Prostate gland (tissue), 2 donors: Measurements from ENCODE around the gene PIGQ.

Experiments used
- POLR2AphosphoS5 ChIP-seq: sonication (generic); formaldehyde crosslinking; IDR thresholded peaks from one replicate; pipeline ENCODE4 v1.6.1; 2017; ENCODE audit warnings: antibody characterized with exemption
- TF ChIP-seq, protein P1 (sequence below), 4 experiments: fragments of 200-600 bp in 2 of 4; fragments of 450-650 bp in 2 of 4; sonication (generic) in 2 of 4; IDR thresholded peaks; 1 replicate in 3 of 4; 2 replicates in 1 of 4; pipeline ENCODE4 v1.5.1; 2016 to 2019; ENCODE audit warnings: antibody characterized with exemption in 4 of 4, mild to moderate bottlenecking in 2 of 4, moderate library complexity in 2 of 4

DNA sequence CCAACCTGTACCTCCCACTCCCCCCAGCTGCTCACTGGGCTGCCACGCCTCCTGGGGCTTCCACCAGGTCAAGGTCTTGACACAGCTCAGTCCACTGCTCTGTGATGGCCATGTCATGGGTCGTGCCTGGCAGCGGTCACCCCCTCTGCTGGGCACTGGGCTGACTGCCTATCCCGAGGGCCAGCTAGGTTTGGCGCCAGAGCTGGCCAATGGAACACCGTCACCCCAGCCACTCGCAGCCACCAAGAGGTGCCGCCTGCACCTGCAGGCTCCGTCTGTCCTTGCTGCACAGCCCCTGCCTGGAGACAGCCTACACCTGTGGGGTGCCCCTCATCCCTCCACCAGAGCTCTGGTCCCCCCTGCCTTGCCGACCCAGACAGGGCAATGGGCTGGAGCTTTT is 15.6 kb downstream of the PIGQ start:
- TF ChIP-seq, protein P1, sequence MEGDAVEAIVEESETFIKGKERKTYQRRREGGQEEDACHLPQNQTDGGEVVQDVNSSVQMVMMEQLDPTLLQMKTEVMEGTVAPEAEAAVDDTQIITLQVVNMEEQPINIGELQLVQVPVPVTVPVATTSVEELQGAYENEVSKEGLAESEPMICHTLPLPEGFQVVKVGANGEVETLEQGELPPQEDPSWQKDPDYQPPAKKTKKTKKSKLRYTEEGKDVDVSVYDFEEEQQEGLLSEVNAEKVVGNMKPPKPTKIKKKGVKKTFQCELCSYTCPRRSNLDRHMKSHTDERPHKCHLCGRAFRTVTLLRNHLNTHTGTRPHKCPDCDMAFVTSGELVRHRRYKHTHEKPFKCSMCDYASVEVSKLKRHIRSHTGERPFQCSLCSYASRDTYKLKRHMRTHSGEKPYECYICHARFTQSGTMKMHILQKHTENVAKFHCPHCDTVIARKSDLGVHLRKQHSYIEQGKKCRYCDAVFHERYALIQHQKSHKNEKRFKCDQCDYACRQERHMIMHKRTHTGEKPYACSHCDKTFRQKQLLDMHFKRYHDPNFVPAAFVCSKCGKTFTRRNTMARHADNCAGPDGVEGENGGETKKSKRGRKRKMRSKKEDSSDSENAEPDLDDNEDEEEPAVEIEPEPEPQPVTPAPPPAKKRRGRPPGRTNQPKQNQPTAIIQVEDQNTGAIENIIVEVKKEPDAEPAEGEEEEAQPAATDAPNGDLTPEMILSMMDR (IDR thresholded peaks at IDR 0.05): peak in 1 of 4 experiments; percentile 13
- TF ChIP-seq POLR2AphosphoS5: no peak
